SIG-M5 treated with dmso at 0.1 percent for 504 hours (cell line): ENCODE data around the gene FTO.
"Not testable (repeated sequence)": the region's sequence is repeated elsewhere in the genome, so short reads cannot be mapped to it uniquely, and the experiment has no call there.

Source experiments
- DNase-seq: peaks from one replicate; lab custom pipeline; 2025; ENCODE audit not compliant: unreplicated experiment; lab: John Stamatoyannopoulos, UW

FTO gene

DNA sequence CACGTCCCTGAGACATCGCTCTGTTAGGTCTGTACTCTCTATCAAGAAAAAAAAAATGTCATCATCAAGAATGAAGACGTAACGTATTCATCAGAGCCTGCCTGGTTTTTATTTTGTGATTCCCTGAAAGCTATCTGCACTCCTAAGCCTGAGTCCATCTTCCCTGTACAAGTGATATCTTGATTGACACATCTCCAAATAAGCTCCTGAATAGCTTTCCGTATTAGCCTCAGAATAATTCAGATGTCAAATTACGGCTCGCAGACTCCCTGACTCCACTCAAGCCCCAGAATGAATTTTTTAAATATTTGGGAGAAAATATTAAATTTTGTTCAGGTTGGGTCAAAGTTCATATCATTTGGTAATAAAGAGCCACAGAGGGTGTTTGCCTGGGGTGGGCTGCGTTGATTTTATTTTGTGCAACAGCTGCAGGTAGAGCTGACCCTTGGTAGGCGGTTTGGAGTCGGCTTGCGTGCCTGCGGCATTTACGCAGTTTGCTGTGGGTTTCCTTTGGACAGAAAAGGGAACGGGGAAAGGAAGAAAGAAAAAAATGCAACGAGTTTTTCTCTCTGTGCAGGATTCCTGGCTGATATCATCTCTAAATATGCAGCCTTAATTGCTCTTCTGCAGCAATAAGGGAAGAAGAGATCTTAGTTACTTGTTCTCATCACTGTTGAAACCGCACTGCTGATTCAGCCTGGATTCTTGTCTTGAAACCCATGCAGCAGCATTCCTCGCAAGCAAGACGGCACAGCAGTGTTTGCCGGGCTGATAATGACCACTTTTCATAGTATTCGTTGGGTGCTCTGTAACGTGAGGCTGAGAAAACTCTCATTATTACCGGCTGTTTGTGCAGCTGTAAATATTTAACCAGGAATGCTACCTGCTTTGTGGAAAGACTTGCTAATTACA lies 467.9 kb downstream of the FTO start:
- peak; percentile 25 for DNase-seq

DNA sequence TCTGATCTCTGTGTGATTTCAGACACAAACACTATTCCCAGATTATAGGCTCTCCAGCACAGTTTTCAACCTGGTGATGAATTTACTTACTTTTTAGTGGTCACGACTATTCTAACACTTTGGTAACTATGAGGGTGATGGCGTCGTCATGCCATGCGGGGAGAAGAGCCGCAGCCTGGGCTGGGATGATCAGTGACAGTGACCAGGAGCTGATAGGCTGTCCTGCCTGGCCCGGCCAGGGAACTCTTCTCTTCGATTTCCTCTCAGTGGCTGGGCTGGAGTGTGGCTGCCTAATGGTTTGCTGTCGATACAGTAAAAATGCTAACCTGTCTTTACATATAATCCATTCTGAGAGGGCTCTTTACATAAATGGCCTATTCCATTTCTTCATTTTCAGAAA lies 469.5 kb downstream of the FTO start:
- no peak for DNase-seq

DNA sequence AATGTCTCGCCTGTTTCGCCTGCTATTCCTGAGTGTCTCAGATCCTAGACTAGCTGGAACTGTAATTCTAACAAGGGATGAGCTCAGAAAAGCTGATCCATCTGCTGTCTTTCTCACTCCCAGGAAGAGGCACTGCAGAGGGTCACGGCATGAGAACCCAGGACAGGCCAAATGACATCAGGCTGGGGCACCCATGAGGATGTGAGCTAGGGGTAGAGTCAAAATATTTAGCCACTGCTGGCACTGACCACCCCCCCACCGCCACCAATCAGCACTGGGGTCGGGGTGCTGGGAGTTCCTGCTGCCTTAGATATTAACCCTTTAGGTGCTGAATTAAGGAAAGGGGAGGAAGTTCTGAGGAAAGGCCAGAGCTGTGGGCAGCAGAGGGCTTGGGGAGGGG lies 470.2 kb downstream of the FTO start:
- DNase-seq = no peak

DNA sequence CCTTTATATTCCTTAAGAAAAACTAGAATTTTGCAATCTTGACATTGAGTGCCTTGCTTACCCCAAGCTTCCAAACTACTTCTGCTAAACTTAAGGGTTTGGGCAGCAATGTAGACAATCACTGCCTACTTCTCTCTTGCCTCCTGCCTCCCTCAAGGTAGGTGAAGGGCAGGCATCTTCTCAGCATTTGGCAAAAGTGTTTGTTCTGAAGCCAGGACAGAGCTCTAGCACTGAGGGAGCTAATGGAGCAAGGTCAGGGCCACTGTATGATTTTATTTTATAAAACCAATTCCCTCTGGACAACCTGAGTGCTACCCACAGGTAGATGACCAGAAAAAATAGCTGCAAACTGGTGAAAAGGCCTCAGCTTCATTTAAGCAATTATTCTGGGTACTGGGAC lies 470.8 kb downstream of the FTO start:
- DNase-seq = no peak

DNA sequence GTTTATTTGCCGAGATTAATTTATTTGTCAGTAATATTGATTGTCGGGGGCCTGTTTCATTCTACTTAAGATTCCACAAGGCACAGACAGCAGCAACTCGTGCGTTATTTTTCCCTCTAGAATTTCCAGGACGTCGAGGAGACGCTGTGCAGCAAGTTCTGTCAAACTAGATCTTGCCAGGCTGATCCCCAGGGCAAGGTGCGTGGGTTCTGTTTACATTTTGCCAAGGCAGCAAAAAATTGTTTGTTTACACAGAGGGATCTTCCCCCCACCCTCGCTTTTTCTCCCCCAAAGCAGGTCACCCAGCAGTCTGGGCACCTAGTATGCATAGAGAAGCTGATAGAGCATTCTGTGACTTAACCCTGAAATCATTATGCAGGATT lies 471.2 kb downstream of the FTO start:
- no peak for DNase-seq

DNA sequence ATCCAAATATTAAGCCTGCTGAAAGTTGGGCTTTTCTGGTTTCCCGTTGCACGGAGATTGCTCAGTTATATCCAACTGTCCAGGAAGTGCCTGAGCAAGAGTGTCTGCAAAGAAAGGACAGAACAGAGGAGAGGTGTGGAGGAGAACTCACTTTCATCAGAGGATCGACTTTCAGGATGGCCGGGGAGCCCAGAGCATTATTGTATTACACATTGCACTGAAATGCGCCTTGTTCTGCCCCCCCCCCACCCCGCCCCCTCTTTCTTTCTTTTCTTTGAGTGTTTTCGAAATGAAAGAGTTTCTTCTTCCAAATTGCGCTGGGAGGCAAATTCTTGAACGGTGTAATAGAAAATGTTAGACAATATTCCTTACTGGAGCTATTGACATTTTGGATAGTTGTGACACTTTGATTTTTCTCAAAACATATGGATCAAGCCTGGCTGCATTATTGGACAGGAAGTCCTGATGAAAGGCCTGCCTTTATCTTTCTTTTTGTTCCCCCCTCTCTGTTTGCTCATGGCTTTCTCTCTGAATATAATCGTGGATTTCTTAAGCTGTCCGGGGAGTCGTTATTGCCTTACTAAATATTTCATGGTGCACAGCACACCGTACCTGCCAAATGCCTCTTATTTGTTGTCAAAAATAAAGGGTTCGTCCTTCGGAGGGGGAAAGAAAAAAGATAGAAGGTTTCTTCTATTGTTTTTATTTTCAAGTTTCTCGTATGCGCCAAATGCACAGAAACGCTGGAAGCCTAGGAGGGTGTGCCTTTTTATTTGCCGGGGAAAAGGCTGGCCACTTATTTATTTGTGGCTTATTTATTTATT lies 471.8 kb downstream of the FTO start:
- DNase-seq = no peak

DNA sequence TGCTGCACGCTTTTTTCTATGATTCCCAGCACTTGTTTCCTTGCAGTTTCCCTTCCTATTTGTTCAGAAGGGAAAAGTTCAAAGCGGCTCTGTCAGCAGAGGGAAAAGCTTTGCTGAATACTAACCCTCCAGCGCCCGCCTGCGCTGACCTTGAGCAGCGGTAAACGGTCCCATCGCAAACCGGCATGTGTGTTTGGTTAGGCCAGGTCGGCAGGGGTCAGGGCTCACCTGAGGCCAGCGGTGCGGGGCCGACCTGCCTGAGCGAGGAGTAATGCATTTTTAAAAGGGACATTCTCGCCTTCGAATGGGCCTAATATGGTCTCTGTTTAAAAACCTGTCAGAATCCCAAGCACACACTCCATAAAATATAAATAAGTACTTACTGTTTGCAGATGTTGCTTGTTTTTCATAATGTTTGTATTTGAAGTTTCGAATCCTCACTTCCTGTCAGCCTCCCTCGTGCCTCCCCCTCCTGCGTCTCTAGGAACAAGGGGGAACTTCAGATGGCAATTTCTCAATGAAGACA lies 472.5 kb downstream of the FTO start:
- no peak for DNase-seq

DNA sequence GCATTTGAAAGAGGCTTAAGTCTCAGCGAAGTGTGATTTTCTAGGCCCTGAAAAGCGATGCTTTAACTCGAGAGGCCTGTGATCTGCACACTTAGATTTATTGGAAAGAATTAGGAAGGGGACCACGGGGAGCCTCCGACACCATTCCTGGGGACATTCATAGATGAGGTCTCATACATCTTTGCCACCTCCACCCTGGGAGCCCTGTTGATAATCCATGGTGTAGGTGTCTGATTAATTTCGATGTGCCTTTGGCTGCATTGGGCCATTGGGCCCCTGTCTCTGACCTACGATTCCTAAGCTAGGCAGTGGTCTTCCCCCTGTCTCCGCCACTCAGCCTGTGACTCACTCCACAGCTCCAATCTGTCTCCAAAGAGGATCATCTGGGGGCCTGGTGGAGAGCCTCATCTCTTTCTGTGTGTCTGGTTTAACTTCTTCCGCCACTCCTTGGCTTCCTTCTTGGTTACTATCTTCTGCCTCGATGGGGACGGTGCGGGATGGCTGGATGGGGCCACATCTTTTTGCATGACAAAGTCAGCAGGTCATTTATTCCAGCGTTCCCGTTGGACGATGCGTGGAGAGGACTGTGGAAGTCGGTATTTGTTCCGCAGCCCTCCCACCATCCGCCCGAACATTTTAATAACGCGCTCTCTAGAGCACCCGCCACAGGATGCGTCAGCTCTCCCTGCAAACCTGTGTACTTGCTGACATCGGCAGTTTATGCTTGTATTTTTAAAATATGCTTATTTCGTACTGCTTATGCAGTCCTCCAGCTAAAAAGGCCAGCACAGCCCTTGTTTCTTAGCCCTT lies 473.3 kb downstream of the FTO start:
- no peak for DNase-seq

DNA sequence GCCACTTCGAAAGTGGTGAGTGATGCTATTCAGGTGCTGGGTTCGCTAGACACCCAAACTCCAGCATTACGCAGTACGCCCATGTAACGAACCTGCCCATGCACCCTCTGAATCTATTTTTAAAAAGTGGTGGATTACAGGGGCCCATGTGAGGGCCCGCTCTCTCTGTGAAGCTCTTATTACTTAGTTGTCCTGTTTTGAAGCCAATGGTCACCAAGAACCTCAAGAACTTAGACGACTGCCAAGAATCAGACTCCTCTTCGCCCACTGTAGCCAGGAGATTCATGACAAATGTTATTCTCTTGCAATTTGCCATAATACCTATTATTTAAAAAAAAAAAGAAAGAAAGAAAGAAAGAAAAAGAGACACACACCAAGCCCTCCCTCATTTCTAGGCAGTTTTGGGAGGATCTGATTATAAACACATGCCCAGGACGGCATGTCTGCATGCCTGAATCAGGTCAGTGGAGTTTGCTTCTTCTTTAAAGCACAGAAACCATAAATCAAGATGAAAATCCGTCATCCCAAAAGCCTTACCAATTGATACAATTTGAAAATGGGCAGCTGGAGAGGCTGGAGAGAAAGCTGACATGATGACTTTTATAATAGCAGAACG lies 474.0 kb downstream of the FTO start:
- DNase-seq = no peak

DNA sequence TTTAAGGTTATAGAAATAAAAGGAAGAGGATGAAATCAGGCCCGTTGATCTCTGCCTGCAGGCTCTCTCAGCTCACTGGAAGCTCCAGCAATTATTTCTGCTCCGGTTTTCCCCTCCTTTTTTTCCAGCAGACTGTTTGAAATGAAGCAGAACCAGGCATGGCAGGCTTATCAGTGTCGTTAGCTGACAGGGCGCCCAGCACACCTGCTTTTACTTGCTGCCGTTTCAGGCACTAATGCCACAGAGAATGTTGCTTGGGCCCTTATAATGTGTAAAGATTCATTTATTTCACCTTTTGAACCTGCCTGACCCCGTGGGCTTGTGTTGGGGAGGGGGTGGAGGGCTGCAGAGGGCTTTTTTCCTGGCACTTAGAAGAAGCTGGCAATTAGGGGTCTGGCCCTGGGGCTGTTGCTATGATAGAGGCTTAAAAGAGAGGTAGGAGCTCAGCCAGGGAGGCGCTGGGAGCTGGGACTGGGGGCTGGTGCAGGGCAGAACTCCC lies 474.6 kb downstream of the FTO start:
- no peak for DNase-seq

DNA sequence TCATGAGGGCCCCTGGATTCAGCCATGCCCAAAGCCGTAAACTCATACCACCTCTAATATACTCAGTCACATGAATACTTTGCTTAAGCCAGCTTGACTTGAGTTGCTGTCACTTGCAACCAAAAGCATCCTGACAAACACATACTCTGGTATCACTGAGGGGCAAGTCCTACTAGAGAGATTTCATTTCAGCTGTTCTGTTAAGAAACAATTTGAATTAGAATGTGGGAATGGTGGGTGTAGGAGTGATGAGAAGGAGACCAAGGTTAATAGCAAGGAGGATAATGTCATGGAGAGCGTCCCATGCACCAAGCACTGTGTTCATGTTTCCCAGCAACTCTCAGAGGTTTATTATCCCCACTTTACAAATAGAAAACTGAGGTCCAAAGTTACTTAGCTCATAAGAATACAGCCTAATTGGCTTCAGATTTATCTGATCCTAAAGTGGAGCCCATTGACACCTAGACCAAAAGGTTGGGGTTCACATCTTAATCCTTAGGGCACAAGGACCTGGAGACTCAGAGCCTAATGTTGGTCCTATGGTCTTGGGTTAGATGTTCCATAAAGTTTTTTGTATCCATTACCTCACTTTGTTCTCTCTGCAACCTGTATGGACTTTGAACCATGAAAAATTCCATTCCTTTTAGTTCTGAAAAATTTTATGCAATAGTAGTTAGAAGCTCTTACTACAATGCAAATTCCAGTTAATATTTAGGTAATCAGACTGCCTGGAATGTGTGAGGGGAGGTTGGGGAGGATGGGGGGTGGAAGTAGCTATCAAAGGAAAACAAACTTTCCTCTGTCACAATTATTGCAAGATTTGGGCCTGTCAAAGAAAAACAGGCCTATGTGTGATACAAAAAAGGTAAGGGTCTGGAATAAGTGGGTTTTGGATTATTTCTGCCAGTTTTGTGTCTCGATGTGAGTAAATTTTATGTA lies 476.7 kb downstream of the FTO start:
- no peak for DNase-seq

DNA sequence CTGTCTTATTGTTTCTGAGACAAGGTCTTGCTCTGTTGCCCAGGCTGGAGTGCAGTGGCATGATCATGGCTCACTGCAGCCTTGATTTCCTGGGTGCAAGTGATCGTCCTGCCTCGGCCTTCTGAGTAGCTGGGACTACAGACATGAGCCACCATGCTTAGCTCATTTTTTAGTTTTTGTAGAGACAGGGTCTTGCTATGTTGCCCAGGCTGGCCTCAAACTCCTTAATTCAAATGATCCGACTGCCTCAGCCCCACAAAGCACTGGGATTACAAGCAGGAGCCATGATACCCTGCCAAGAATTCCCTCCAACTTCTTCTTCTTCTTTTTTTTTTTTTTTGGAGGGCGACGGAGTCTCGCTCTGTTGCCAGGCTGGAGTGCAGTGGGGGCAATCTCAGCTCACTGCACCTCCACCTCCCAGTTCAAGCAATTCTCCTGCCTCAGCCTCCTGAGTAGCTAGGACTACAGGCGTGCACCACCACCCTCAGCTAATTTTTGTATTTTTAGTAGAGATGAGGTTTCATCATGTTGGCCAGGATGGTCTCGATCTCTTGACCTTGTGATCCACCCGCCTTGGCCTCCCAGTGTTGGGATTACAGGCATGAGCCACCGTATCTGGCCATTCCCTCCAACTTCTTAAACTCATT lies 477.9 kb downstream of the FTO start:
- DNase-seq = not testable (repeated sequence)

DNA sequence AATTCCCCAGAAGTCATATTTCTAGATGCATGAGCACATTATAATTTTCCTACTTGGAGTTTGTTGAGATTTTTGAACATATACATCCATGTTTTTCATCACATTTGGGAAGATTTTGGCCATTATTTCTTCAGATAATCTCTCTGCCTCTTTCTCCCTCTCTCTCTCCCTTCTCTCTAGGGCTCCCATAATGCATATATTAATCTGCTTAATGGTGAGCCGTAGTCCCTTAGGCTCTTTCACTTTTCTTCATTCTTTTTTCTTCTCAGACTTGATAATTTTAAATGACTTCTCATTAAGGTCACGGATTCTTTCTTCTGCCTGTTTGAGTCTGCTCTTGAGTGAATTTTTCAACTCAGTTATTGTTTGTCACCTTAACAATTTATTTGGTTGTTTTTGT lies 481.1 kb downstream of the FTO start:
- no peak for DNase-seq

DNA sequence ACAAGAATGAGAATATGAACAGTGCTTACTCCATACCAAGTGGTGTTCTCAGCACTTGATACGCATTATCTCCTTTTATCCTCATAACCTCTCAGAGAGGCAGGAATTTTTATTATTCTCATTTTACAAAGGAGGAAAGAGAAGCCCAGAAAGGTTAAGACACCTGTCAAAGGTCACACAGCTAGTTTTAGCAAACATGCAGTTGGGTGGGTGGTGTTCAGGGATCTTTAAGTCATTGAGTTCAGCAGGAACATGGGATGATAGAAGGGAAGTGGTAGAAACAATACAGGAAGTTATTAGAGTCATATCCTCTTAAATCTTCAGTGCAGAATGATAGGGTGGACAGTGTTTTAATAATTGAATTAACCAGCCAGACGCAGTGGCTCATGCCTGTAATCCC lies 487.2 kb downstream of the FTO start:
- no peak for DNase-seq

DNA sequence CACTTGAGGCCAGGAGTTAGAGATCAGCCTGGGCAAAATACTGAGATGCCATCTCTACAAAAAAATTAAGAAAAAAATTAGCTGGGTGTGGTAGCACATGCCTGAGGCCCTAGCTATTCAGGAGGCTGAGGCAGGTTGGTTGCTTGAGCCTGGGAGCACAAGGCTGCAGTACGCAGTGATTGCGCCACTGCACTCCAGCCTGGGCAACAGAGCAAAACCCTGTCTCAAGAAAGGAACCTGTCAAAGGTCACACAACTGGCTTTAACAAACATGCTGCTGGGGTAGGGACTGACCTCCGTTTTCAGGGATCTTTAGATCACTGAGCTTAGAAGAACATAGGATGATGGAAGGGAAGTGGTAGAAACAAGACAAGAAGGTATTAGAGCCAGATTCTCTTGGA lies 487.6 kb downstream of the FTO start:
- DNase-seq = no peak

DNA sequence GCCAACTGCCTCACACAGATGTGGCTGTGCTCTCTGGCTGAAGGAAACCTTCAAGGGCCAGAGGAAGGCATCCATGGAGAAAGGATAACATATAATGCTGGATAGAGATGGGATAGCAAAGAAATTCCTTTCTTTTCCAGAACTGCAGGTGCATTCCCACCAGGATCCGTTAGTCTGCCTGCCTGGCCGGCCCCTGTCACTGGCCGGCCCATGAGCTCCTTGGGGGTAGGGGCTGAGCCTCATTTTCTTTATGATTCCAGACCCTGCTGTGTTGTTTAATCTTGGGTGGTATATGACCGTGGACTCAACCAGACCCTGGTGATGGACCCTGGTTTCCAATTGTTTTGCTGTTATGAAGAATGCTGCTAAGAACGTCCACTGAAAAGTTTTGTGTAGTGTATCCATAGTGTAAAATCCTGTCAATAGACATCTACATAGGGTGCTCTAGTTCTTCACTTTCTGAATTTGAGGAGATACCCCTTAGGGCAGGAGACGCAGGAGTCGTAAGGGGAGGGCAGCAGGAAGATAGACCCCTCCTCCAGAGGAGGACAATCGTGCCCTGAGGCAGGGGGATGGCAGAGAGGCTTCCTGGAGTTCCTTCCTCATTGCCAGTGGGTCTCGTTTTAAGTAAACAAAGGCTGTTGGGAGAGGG lies 489.2 kb downstream of the FTO start:
- DNase-seq = no peak

DNA sequence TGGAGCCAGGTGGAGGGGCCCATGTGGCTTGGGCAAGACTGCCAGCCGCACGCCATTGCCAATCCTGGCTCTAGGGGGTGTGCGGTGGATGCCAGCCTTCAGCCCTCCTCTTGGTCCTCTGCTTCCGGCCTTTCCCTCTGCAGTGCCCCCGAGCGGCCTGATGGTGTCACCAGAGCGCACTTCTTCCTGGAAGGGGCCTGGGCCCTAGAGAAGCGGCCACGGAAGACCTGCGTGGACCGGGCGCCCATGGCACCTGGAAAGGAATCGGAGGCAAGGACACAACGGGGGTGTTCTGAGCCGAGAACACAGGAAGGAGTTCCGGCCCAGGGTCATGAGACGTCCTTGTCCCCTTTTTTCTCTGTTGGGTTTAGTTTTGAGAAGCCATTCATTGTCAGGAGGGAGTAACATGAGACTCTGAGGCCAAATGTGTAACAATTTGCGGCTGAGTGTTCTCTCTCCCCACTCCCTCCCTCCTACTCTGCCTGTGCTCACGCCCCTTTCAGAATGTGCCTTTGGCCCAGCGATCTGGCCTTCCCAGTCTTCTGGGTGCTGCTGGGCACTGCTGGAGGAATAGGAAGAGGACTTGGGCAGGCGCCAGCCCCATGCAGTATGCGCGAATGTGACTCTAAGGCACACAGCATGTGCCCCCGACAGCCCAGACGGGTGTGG lies 489.8 kb downstream of the FTO start:
- DNase-seq = peak; percentile 22

DNA sequence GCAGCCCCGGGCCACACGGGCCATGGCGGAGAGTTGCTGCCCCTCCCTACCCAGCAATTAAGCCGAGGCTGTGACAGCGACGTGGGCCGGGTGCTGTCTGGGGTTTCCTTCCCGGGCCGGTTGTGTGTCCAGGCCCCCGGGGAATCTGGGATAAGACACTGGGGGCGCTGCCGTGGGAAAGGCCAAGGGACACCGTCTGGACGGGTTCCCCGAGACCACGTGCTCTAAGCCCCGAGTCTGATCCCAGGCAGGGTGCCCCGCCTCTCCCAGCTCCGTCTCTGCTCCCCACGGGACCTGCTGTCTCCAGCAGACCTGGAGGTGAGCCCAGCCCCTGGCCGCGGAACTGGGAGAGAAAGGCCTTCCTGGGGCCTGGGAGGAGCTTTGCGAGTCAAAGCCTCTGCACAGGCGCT lies 490.4 kb downstream of the FTO start:
- no peak for DNase-seq
